Measurements from ENCODE around the gene SLC3A2.
"Not testable (repeated sequence)": the region's sequence is repeated elsewhere in the genome, so short reads cannot be mapped to it uniquely, and the experiment has no call there.

SLC3A2 gene

DNA sequence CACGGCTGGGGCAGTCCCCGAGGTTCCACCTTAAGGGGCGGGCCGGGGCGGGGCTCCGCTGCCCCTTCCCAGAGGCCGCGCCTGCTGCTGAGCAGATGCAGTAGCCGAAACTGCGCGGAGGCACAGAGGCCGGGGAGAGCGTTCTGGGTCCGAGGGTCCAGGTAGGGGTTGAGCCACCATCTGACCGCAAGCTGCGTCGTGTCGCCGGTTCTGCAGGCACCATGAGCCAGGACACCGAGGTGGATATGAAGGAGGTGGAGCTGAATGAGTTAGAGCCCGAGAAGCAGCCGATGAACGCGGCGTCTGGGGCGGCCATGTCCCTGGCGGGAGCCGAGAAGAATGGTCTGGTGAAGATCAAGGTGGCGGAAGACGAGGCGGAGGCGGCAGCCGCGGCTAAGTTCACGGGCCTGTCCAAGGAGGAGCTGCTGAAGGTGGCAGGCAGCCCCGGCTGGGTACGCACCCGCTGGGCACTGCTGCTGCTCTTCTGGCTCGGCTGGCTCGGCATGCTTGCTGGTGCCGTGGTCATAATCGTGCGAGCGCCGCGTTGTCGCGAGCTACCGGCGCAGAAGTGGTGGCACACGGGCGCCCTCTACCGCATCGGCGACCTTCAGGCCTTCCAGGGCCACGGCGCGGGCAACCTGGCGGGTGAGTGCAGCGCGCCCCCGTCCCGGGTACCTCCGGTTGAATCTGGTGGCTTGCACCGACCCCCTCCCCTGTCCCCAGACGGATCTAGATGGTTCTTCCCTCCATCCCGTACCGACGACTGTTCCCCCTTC, at the start of gene SLC3A2:
TSS of gene SLC3A2 (plus strand) at position 94 of the 776 bp plus-strand sequence. CDS start at position 222, 128 bp downstream.
- peak; percentile 97 for DNase-seq

DNA sequence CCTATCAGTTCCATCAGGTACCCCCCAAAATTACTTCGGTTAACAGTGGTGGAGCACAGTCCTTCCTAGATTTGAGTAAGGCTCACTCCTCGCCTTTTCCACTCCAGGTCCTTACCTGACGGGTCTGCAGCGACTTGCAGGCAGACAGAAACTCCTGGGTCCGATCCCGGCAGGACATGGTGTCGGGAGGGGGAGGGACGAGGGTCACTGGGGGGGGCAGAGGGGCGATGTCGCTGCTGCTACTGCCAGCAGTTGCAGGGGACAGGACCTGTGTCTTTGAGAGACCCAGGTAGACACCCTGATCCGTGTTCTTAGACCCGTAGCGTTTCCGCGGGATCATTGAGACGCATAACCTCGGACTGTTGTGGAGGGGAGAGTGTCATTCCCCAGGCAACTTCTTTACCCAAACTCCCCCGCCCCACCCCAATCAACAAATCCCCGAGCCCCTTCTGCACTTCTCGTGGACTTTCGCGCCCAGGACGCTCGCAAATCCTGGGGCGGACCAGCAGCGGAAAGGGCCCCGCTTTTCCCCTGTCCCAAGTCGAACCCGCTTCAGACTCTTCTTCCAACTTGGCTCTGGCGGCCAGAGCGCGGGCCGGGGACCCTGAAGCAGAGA, 49.7 kb upstream of the SLC3A2 start:
- no peak for DNase-seq

DNA sequence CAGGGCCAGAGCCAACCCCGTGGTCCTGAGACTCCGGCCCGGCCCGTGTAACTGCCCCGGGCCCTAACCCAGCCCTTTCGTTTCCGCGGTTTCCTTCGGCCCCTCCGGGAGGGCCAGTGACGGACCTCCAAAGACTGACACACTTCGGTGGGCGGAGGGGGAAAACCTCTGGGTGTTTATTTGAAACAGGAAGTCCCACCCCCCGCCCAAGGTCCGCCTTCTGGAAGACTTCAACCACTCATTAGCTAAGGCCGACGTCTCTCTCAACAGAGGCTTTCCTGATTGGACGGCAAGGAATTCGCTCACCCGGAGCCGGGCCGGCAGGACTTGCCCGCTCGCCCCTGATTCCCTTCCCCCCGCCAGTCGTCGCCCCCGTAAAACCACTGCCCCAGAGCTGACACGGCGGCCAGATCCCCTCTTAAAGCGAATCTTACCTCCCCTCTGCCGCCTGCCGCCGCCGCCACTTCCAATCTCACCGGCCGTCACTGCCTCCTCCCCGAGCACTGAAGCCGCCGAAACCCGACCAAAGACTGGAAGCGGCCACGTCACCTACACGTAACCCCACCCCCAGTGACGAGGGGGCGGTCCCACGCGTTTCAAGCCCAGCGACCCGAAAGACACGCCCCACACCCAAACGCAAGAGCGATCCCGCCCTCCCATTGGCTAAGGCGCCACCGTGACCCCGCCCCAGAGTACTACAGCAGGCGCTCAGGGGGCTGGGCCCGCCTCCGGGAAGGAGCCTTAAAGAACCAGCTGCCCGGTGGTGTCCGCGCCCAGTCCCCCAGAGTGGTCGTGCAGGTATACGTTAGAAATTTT, 49.0 kb upstream of the SLC3A2 start, which contains the start of gene STX5:
TSS of gene STX5 (minus strand) at position 532 of the 816 bp plus-strand sequence. CDS start 808 bp downstream, outside the sequence.
- peak; percentile 100 for DNase-seq

DNA sequence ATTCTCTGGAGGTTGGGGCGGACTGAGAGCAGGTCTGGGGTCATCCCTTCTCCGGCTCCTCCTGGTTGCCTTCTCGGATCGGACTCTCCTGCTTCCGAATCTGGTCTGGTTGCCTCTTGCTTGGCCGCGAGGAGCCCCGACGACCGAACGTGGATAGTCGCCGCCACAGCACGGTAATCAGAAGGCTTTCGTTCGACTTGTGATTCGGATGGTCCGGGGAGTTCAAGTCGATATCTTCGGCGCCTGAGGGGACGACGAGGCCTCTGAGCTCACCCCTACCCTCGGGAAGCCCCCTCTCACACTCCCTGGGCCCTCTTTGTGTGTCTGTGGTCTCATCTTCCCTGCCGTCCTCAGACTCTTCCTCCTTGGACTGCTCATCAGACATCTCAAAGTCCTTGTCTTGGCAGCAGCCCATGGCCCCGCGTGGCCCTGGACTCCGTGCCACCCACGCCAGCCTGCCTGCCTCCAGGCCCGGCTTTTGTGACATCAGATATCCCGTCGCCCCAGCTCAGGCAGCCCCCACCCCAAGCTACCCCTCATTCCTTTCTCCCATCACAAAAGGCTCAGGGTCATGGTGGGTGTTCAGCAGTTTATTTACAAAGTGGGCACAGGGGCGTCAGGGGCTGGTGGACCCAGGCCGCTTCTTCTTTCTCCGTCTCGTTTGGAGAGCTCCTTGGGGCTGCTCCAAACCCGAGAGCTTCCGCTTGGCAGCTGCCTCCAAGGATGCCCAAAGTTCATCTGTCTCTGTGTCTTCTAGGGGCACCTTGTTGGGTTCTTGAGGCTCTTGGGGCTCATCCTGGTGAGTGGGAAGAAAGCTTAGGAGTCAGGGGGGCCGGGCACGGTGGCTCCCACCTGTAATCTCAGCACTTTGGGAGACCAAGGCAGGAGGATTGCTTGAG, 48.1 kb upstream of the SLC3A2 start, which contains the start of gene TEX54:
TSS of gene TEX54 (minus strand) at position 506 of the 899 bp plus-strand sequence.
- no peak for DNase-seq

DNA sequence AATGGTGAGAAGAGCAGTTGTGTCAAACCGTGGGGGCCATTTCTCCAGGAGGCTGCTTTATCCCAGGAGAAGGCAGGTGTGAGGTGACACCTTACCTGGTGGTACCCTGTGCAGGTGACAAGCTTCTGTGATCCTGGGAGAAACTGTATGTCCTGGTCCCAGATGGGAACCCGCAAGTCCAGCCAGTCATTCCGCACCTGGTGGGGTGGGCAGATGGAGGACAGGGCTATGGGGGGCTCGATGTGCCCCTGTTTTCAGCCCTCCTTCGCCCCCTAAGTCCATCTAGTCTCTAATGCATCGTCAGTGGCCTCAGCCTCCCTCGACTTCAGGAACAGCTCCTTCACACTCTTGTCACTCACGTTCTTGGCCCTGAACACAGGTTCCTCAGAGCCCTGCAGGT, 45.4 kb upstream of the SLC3A2 start:
- DNase-seq = no peak

DNA sequence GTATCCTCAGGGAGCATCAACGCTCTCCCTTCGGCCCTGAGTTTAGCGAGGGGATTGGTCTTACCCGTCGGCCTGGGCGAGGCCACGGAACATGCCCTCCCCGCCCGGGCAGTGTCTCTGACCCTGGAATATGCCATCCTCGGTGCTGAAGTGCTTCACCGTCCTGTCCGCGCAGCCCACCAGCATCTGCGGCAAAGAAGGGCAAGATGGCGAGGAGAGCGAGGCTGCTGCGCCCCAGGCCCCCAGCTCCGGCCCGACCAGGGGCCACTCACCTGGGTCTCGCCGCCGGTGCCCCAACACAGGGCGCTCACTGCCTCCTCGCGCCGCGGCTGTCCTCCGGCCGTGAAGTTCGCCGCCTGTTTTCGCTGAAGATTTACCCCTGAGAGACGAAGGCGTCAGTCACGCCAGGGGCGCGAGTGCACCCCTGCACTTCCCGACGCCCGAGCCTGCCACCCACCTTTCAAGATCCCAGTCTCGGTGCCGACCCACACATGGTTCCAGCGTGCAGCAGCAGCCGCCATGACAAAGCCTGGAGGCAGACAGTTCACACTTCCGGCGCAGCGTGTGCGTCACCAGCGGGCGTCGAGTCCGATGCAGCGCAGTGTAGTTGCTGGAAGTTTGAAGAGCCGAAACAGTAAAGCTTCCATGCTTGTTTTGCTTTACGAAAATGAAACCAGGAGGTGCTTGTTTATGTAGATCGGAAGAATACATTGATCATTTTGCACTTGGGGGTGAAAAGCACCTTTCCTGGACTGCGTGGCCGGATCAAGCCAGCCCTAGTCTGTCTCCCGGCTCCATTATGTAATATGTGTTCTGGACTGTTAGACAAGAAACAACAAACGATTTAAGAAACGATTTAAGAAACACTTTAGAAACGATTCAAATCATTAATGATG, 41.4 kb upstream of the SLC3A2 start, which contains the start of gene WDR74:
TSS of gene WDR74 (minus strand) at position 541 of the 896 bp plus-strand sequence. CDS start at position 521, 20 bp downstream.
- peak; percentile 94 for DNase-seq

DNA sequence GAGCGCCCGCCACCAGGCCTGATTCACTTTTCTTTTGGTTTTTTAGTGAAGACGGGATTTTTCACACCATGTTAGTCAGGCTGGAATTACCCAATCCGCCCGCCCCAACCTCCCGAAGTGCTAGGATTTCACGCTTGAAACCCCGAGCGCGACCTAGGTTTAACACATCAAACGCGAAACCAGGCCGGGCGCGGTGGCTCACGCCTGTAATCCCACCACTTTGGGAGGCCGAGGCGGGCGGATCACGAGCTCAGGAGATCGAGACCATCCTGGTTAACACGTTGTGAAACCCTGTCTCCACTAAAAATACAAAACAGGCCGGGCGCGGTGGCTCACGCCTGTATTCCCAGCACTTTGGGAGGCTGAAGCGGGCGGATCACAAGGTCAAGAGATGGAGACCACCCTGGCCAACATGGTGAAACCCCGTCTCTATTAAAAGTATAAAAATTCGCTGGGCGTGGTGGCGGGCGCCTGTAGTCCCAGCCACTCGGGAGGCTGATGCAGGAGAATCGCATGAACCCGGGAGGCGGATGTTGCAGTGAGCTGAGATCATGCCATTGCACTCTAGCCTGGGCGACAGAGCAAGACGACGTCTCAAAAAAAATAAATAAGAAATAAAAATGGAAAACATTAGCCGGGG, 39.9 kb upstream of the SLC3A2 start:
- DNase-seq = peak; percentile 82

DNA sequence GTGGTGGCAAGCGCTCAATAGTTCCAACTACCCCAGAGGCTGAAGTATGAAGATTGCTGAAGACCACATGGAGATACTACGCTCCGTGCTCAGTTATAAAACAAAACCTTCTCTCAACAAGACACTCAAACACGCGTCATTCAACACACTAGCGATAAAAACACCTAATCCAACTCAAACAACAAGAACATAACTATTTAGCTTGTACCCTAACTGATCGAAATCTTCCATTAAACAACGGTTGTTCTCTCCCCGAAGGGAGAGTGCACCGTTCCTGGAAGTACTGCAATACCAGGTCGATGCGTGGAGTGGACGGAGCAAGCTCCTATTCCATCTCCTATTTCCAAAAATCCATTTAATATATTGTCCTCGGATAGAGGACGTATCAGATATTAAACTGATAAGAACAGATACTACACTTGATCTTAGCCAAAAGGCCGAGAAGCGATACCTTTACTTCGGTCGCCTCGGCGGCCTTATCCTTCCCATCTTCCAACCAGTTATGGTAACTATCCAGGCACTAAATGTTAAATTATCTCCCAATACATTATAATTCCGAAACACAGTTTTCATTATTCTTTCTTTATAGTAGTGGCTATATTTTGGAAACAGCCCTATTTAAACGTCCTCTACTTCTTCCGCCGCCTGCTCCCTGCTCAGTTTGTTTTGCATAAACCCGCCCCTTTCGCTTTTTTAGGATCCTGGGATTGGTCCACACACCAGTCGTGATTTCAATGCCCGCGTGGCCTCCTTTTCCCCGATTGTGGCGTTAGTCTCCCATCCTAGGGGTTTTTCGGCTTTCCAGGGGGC, 39.1 kb upstream of the SLC3A2 start:
- peak; percentile 98 for DNase-seq

DNA sequence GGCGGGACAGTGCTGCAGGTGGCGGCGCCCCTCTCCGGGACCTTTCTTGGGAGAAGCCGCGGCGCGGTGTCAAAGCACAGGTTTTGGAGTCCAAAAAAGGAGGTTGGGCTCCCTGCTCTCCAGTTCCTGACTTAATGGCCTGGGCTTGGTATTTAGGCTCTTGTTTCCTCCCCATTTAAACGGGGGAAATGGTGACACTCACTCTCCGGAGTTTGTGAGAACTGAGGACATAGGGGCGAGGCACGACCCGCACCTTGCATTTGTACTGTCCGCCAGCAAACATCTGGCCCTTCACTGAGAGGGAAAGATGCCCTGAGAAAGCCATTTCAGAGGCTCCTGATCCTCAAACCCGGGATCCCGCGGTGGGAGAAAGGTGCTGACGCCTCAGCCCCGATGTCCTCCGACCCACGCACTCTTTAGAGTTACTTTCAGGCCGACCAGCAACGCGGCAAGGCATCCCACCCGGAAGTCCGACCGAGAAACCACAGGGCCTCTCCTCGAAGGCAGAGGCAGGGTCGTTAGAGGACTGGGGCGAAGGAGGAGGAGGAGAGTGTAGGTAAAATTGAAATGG, 38.4 kb upstream of the SLC3A2 start:
- DNase-seq = no peak

DNA sequence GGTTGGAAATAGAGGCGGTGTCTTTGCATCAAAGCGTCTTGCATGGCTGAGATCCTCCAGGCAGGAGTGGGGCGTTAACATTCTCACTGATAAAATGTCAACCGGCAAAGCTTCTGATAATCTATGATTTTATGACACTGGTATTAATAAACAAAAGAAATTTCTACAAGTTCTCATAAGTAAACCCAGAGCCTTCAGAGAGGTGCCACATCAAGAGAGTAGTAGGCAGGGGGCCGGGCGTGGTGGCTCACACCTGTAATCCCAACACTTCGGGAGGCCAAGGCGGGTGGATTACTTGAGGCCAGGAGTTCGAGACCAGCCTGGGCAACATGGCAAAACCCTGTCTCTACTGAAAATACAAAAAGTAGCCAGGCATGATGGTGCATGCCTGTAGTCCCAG, 37.8 kb upstream of the SLC3A2 start:
- not testable (repeated sequence) for DNase-seq

DNA sequence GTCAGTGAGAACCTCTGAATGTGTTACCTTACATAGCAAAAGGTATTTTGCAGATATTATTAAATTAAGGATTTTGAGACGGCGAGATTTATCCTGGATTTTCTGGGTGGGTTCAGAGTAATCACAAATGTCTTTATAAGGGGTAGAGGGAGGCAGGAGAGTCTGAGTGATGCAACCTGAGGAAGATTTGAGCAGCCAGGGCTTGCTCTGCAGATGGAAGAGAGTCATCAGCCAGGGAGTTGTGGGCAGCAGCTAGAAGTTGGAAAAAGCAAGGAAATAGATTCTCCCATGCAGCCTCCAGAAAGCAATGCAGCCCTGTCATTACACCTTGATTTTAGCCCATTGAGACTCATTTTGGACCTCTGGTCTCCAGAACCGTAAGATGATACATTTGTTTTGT, 37.2 kb upstream of the SLC3A2 start:
- DNase-seq = no peak

DNA sequence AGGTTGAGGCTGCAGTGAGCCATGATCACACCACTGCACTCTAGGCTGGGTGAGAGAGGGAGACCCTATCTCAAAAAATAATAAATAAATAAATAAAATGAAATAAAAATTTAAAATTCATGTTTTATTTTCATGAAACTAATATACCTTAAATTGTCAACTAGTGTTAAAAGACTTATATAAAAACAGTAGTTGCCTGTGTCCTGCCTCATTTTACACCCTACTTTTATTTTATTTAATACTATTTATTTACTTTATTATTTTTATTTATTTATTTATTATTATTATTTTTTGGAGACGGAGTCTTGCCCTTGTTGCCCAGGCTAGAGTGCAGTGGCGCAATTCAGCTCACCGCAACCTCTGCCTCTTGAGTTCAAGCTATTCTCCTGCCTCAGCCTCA, 36.5 kb upstream of the SLC3A2 start:
- no peak for DNase-seq

DNA sequence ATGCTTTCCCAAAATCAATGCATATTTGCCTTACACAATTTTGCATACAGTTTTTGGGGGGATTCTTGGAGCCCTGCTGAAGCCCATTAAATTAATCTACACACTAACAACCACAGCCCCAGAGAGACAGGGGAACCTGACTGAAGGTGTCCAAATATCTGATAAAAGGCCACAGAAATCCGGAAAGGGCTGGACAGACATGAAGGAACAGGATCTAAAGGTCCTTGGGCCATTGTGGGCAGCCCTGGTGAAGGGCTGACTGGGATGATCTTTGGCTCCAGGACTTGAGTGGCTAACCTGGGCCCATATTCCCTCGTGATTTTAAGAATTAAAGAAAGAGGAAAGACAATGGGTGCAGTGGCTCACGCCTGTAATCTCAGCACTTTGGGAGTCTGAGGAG, 34.5 kb upstream of the SLC3A2 start:
- no peak for DNase-seq

DNA sequence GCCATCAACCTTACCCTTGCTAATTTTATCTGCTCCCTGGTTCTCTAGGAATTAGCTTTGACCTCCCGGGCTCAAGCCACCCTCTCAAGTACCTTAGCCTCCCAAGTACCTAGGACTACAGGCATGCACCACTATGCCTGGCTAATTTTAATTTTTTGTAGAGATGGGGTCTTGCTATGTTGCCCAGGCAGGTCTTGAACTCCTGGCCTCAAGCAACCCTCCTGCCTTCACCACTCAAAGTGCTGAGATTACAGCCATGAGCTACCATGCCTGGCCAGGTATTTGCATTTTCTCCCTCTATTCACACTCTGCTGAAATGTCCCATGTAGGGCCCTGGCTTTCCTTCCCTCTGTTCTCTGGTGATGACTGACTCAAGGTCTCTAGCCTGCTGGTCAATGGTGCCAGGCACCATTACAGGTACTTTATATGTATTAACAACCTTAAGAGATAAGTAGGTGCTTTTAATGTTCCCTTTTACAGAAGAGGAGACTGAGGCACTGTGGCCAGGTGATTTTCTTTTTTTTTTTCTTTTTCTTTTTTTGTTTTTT, 32.9 kb upstream of the SLC3A2 start:
- DNase-seq = no peak

DNA sequence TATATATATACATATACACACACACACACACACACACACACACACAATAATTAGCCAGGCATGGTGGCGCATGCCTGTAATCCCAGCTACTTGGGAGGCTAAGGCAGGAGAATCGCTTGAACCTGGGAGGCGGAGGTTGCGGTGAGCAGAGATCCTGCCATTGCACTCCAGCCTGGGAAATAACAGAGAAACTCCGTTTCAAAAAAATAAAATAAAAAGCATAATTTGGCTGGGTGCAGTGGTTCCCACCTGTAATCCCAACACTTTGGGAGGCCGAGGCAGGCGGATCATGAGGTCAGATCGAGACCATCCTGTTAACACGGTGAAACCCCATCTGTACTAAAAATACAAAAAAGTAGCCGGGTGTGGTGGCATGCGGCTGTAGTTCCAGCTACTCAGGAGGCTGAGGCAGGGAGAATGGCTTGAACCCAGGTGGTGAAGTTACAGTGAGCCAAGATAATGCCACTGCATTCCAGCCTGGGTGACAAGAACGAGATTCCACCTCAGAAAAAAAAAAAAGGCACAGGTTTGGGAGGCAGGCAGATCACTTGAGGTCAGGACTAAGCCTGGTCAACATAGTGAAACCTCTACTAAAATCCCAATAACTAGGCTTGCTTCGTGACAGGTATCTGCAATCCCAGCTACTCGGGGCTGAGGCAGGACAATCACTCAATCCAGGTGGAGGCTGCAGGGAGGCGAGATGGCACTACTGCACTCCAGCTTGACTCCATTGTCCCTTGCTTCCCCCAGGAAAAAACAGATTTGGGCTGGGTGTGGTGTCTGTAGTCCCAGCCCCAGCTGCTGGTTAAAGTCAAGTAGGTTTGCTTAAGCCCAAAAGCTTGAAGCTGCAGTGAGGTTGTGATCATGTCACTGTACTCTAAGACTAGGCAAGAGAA, 29.5 kb upstream of the SLC3A2 start:
- DNase-seq = no peak

DNA sequence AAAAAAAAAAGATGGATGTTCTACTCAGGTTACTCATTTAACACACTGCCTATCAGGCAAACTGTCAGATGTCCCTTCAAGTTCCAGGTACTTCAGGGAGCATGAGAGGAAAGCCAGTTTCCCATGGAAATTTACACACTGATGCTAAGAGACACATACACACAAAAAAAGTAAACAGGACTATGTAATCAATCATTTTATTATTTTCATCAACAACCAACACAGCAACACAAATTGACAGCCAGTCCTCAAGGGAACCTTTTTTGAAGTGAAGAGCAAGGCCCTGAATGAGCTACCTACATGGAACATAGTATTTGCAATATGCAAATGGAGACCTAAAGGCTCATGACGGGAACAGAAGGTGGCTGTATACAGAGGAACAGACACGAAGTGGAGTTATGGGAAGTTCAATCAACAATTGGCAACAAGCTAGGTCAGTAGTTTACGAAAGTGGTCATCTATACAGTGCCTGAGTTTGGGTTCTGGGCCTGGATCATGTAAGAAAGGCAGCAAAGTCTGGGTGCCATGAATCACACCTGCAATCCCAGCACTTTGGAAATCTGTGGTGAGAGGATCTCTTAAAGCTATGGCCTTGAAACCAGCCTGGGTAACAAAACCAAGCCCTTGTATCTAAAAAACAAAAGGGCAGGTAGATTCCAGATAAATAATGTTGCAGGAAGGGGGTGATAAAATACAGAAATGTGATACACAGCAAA, 28.7 kb upstream of the SLC3A2 start:
- no peak for DNase-seq

DNA sequence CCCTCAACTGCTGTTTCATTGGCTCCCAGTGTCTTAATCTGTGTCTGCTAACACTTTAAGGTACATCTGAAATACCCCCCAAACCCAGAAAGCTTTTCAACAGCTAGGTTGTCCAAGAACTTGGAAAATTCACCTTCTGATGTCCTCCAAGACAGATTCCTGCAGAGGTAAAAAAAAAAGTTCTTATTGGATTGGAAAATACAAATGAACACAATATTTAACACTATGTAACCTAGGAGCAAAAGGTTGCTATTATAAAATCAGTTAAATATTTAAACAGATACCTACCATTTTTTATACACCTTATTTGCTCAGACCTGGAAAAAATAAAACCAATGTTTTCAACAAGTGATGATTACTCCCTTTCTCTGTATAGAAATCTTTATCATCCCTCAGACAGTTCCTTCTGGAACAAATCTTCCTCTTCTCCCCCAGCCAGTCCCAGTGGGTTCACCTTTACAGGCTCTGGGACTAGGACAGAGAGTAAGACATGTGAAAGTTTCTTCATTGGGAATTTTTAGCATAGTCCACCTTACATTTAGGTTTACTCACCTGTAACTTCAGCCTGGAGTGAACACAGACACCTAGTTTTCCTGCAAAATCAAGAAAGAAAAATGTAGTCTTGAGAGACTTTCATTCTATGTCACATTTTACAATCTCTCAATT, 28.0 kb upstream of the SLC3A2 start:
- DNase-seq = no peak
